Trophoblast cell (in vitro differentiated cells and primary cell): Measurements from ENCODE around the gene GTSE1.

Experiments
- DNase-seq, 2 donors: peaks; one replicate each; pipeline ENCODE4 v3.0.0-alpha.2; 2016
- H2AFZ ChIP-seq: 2 replicates; pipeline ENCODE4 v1.6.1; 2013; ENCODE audit warnings: low read length, moderate library complexity, mild to moderate bottlenecking; ENCODE audit not compliant: insufficient read depth, poor library complexity
- H2AK5ac ChIP-seq: 2 replicates; pipeline ENCODE4 v1.6.1; 2013; ENCODE audit warnings: mild to moderate bottlenecking, low read length
- H2BK120ac ChIP-seq: 2 replicates; pipeline ENCODE4 v1.6.1; 2013; ENCODE audit warnings: low read length, mild to moderate bottlenecking, moderate library complexity; ENCODE audit not compliant: insufficient read depth, poor library complexity
- H2BK12ac ChIP-seq: 2 replicates; pipeline ENCODE4 v1.6.1; 2013; ENCODE audit warnings: mild to moderate bottlenecking, low read length, moderate library complexity
- H2BK5ac ChIP-seq: 2 replicates; pipeline ENCODE4 v1.6.1; 2013; ENCODE audit warnings: low read length, low read depth, moderate library complexity, mild to moderate bottlenecking; ENCODE audit not compliant: poor library complexity
- H3K14ac ChIP-seq: 2 replicates; pipeline ENCODE4 v1.6.1; 2013; ENCODE audit warnings: mild to moderate bottlenecking, low read length
- H3K18ac ChIP-seq: 2 replicates; pipeline ENCODE4 v1.6.1; 2013; ENCODE audit warnings: mild to moderate bottlenecking, low read length
- H3K23ac ChIP-seq: 2 replicates; pipeline ENCODE4 v1.6.1; 2013; ENCODE audit warnings: low read length
- H3K27ac ChIP-seq: 2 replicates; pipeline ENCODE4 v1.5.1; 2013; ENCODE audit warnings: low read depth, mild to moderate bottlenecking, inconsistent platforms, low read length, moderate library complexity
- H3K27me3 ChIP-seq: 2 replicates; pipeline ENCODE4 v1.6.1; 2013; ENCODE audit warnings: inconsistent platforms, mild to moderate bottlenecking, low read length, moderate library complexity; ENCODE audit not compliant: insufficient read depth
- H3K36me3 ChIP-seq, 2 experiments: 1 replicate in 1 of 2; 2 replicates in 1 of 2; pipeline ENCODE4 v1.6.1; 2013; ENCODE audit warnings: low read length in 2 of 2, mild to moderate bottlenecking in 2 of 2, moderate library complexity in 1 of 2; ENCODE audit not compliant: insufficient read depth in 2 of 2, control insufficient read depth in 1 of 2
- H3K4ac ChIP-seq: 2 replicates; pipeline ENCODE4 v1.6.1; 2013; ENCODE audit warnings: low read depth, mild to moderate bottlenecking, low read length, moderate library complexity
- H3K4me1 ChIP-seq, 2 experiments: 1 replicate in 1 of 2; 2 replicates in 1 of 2; pipeline ENCODE4 v1.6.1; 2013; ENCODE audit warnings: low read length in 2 of 2, mild to moderate bottlenecking in 2 of 2, moderate library complexity in 1 of 2; ENCODE audit not compliant: insufficient read depth in 2 of 2, control insufficient read depth in 1 of 2
- H3K4me2 ChIP-seq: 2 replicates; pipeline ENCODE4 v1.6.1; 2013; ENCODE audit warnings: inconsistent platforms, mild to moderate bottlenecking, low read length, moderate library complexity
- H3K4me3 ChIP-seq: 2 replicates; pipeline ENCODE4 v1.5.1; 2013; ENCODE audit warnings: mild to moderate bottlenecking, low read depth, low read length, inconsistent platforms
- H3K79me1 ChIP-seq: one replicate; pipeline ENCODE4 v1.6.1; 2013; ENCODE audit warnings: low read length
- H3K79me2 ChIP-seq: 2 replicates; pipeline ENCODE4 v1.6.1; 2013; ENCODE audit warnings: low read length, mild to moderate bottlenecking; ENCODE audit not compliant: control insufficient read depth, insufficient read depth, poor library complexity
- H3K9ac ChIP-seq: 2 replicates; pipeline ENCODE4 v1.6.1; 2013; ENCODE audit warnings: mild to moderate bottlenecking, low read length
- H3K9me3 ChIP-seq: 2 replicates; pipeline ENCODE4 v1.6.1; 2013; ENCODE audit warnings: low read depth, mild to moderate bottlenecking, control low read depth, inconsistent platforms, low read length; ENCODE audit not compliant: insufficient read depth
- H4K12ac ChIP-seq: 2 replicates; pipeline ENCODE4 v1.6.1; 2013; ENCODE audit warnings: low read depth, mild to moderate bottlenecking, low read length, moderate library complexity
- H4K8ac ChIP-seq: 2 replicates; pipeline ENCODE4 v1.6.1; 2013; ENCODE audit warnings: low read depth, mild to moderate bottlenecking, low read length, moderate library complexity
- H4K91ac ChIP-seq: one replicate; pipeline ENCODE4 v1.6.1; 2013; ENCODE audit warnings: low read depth, mild to moderate bottlenecking, low read length, moderate library complexity
- WGBS: extraction: QIAGEN DNeasy Blood & Tissue Kit; methylation state at CpG from one replicate; pipeline ENCODE4 v1.1.7; 2013; ENCODE audit warnings: missing lambda C conversion rate; ENCODE audit not compliant: insufficient read length, insufficient coverage; ENCODE audit errors: extremely low coverage; 5-methylcytosine and 5-hydroxymethylcytosine counted together

Gene GTSE1

DNA sequence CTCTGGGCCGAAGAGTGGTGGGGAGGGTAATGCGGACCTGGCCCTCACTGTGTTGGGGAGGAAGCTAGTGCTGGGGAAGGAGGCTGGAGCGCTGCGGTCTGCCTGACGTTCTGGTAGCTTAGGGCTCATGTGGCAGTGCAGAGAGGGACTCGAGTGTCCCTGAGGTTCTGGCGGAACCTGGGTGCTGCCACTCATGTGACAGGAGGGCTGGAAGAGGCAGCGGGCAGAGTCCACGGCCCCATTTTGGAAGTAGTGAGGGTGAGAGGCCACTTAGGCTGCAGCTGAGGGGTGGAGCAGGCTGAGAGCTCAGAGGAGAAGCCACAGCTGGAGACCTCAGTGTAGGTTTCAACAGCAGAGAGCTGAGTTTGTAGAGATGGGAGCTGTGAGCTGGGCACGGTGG lies 22.6 kb downstream of the GTSE1 start:
- H3K79me1 ChIP-seq, result no peaks in the 10 kb centered on the region
- H3K36me3 ChIP-seq, result peaks cover 59% of the 10 kb centered on the region in 2 experiments
- no peak overlapping the region for H3K23ac ChIP-seq
- H3K27ac ChIP-seq, result no peak overlapping the region
- no peak for DNase-seq
- H3K4ac ChIP-seq, result no peak overlapping the region
- H3K18ac ChIP-seq, result no peak overlapping the region
- peaks cover 4% of the 10 kb centered on the region for H3K9me3 ChIP-seq
- H3K9ac ChIP-seq, result no peak overlapping the region
- H2AK5ac ChIP-seq, result no peak overlapping the region
- no peaks in the 10 kb centered on the region for H3K27me3 ChIP-seq
- H4K12ac ChIP-seq, result no peak overlapping the region
- no peak overlapping the region for H2AFZ ChIP-seq
- H3K4me2 ChIP-seq, result no peak overlapping the region
- H3K14ac ChIP-seq, result no peak overlapping the region
- H2BK5ac ChIP-seq, result no peak overlapping the region
- WGBS, result no CpG with 5 or more reads among the region's 10 CpGs
- H2BK12ac ChIP-seq, result no peak overlapping the region
- no peaks in the 10 kb centered on the region for H3K4me1 ChIP-seq
- H3K79me2 ChIP-seq, result no peaks in the 10 kb centered on the region
- no peak overlapping the region for H4K91ac ChIP-seq
- H2BK120ac ChIP-seq, result no peak overlapping the region
- no peak overlapping the region for H4K8ac ChIP-seq
- no peak overlapping the region for H3K4me3 ChIP-seq

DNA sequence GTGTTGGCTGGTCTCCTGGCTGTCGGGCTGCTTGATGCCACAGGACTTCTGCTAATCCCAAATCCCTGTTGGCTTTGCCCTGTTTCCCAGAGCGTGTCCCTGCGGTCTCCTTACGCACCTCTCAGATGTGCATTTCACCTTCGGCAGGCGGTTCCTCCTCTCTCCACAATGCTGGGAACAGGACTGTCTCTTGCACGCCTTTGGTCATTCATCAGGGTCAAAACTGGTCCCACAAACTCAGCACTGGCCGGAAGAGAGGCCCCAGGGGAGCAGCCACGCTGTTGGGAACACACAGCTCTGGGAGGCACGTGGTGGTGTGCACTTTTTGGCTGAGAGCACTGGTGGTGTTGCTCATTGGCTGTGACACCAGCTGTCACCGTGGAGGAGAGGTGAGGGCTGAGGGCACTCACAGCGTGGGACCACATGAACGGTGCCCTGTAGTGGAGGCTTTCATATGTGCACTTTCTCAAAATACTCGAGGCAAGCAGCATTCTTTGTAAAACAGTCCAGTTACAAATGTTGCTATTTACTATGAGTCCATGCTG lies 23.6 kb downstream of the GTSE1 start:
- no peak overlapping the region for H3K4me3 ChIP-seq
- no CpG with 5 or more reads among the region's 14 CpGs for WGBS

DNA sequence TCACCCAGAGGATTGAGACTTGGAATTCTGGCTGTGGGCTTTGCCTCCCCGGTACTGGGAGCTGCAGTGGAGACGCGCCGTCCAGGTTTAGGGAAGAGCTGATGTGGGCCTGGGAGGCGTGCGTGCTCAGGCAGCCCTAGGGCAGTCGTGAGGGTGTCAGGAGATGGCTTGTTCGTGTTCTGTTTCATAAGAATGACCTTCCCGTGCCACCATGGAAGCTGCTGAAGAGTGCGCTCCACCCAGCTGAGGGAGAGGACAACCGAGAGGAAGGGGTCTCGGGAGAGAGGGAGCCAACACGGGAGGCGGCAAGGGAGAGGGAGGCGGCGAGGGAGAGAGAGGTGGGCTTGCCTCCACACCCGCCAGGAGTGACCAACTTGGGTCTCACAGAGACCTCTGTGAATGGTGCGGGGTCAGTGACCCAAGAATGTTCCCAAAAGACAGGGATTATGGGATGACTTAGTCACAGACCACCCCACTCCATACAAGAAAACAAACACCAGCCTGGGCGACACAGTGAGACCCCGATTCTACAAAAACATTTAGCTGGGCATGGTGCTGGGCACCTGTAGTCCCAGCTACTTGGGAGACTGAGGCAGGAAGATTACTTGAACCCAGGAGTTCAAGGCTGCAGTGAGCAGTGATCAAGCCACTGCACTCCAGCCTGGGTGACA lies 24.2 kb downstream of the GTSE1 start:
- H3K79me1 ChIP-seq, result no peaks in the 10 kb centered on the region
- no CpG with 5 or more reads among the region's 20 CpGs for WGBS
- H3K79me2 ChIP-seq, result no peaks in the 10 kb centered on the region
- no peak overlapping the region for H4K91ac ChIP-seq
- H3K36me3 ChIP-seq, result peaks cover 66 to 70% of the 10 kb centered on the region in 2 experiments
- no peaks in the 10 kb centered on the region for H3K4me1 ChIP-seq
- no peak overlapping the region for H2AFZ ChIP-seq
- no peak overlapping the region for H4K12ac ChIP-seq
- H3K9me3 ChIP-seq, result peaks cover 4% of the 10 kb centered on the region
- no peak overlapping the region for H2BK5ac ChIP-seq
- H3K23ac ChIP-seq, result no peak overlapping the region
- H4K8ac ChIP-seq, result no peak overlapping the region
- H3K14ac ChIP-seq, result no peak overlapping the region
- no peak for DNase-seq
- no peak overlapping the region for H3K4me2 ChIP-seq
- no peaks in the 10 kb centered on the region for H3K27me3 ChIP-seq
- no peak overlapping the region for H2AK5ac ChIP-seq
- H3K4me3 ChIP-seq, result no peak overlapping the region
- no peak overlapping the region for H3K27ac ChIP-seq
- no peak overlapping the region for H3K4ac ChIP-seq
- no peak overlapping the region for H3K18ac ChIP-seq
- H2BK12ac ChIP-seq, result no peak overlapping the region
- no peak overlapping the region for H2BK120ac ChIP-seq
- no peak overlapping the region for H3K9ac ChIP-seq

More for the DNA sequence above, 23.6 kb downstream of the GTSE1 start:
- Histone ChIP-seq H2BK5ac (no peak overlapping the region), H2BK12ac (no peak overlapping the region), H3K9me3 (peaks cover 4% of the 10 kb centered on the region), H3K23ac (no peak overlapping the region), H3K18ac (no peak overlapping the region), H3K27me3 (no peaks in the 10 kb centered on the region), H3K9ac (no peak overlapping the region), H3K4ac (no peak overlapping the region), H3K4me1 (no peaks in the 10 kb centered on the region), H3K14ac (no peak overlapping the region), H2BK120ac (no peak overlapping the region), H3K36me3 (peaks cover 61 to 65% of the 10 kb centered on the region in 2 experiments), H3K4me2 (no peak overlapping the region), H4K91ac (no peak overlapping the region), H2AK5ac (no peak overlapping the region), H4K8ac (no peak overlapping the region), H2AFZ (no peak overlapping the region), H4K12ac (no peak overlapping the region), H3K79me2 (no peaks in the 10 kb centered on the region), H3K79me1 (no peaks in the 10 kb centered on the region), H3K27ac (no peak overlapping the region)
- no peak for DNase-seq

DNA sequence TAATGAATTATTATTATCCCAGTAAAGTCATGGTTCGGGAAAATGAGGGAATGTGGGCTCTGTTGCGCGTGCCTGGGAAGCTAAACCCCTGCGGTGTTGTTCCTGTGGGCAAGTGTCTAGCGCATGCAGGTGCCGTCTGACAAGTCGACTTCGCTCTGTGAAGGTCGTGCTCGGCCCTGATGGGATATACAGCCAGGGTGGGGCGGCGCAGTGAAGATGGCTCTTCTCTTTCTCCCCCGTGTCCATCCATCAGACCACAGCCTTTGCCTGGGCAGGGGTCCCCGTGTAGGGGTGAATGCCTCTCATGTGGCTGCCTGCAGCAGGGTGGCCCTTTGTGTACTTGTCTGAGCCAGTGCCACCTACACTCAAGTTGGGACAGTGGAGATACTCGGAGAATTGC lies 26.0 kb downstream of the GTSE1 start:
- H2BK5ac ChIP-seq, result no peak overlapping the region
- WGBS, result no CpG with 5 or more reads among the region's 15 CpGs
- no peak overlapping the region for H2AK5ac ChIP-seq
- H3K4me1 ChIP-seq, result no peaks in the 10 kb centered on the region
- H4K91ac ChIP-seq, result no peak overlapping the region
- H3K23ac ChIP-seq, result no peak overlapping the region
- no peak overlapping the region for H2BK120ac ChIP-seq
- DNase-seq, result no peak
- H3K18ac ChIP-seq, result no peak overlapping the region
- peaks cover 2% of the 10 kb centered on the region for H3K9me3 ChIP-seq
- no peak overlapping the region for H3K27ac ChIP-seq
- no peaks in the 10 kb centered on the region for H3K27me3 ChIP-seq
- no peak overlapping the region for H3K9ac ChIP-seq
- no peaks in the 10 kb centered on the region for H3K79me1 ChIP-seq
- no peak overlapping the region for H4K12ac ChIP-seq
- no peak overlapping the region for H4K8ac ChIP-seq
- no peak overlapping the region for H3K4me3 ChIP-seq
- H2BK12ac ChIP-seq, result no peak overlapping the region
- H3K79me2 ChIP-seq, result no peaks in the 10 kb centered on the region
- H2AFZ ChIP-seq, result no peak overlapping the region
- H3K36me3 ChIP-seq, result peaks cover 69 to 73% of the 10 kb centered on the region in 2 experiments
- no peak overlapping the region for H3K4me2 ChIP-seq
- no peak overlapping the region for H3K4ac ChIP-seq
- no peak overlapping the region for H3K14ac ChIP-seq
